HG03097 (cell line): Measurements from ENCODE around the gene RCBTB1.
"Not testable (repeated sequence)": the region's sequence is repeated elsewhere in the genome, so short reads cannot be mapped to it uniquely, and the experiment has no call there.

ENCODE experiments used
- ATAC-seq: cut with Tn5 transposase; IDR thresholded peaks from one replicate; pipeline ENCODE4 v1.9.1; 2021; ENCODE audit not compliant: unreplicated experiment, low FRiP score

The RCBTB1 gene

DNA sequence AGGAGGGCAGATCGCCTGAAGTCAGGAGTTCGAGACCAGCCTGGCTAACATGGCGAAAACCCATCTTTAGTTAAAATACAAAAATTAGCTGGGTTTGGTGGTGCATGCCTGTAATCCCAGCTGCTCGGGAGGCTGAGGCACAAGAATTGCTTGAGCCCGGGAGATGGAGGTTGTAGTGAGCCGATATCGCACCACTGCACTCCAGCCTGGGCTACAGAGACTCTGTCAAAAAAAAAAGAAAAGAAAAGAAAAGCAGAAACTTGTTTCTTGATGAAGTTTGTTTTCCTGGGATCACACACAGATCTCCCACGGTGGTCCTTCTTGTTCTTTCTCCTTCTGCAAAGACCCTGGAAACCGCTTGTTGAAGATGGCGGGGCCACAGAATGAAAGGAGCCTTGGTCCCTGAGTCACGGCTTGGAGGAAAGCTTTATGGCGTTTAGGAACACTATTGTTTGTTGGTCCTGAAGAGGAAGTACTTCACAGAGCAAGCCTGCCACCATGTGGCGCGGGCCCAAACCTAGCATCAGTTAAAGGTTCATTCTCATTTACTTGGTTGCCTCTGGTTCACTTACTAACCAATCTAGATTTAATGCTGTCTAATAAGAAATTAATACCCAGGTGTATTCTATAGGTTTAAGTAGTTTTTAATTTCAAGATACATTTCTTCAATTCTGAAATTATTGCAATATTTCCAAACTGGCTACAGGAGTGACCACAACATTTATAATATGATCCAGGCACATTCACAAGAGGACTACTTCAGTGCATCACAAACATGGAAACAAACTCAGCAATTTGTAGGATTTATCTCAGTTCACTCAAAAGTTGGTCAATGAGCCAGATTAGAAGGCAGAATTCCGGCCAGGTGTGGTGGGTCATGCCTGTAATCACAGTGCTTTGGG, 21.6 kb upstream of the RCBTB1 start:
- ATAC-seq = peak; percentile 81

DNA sequence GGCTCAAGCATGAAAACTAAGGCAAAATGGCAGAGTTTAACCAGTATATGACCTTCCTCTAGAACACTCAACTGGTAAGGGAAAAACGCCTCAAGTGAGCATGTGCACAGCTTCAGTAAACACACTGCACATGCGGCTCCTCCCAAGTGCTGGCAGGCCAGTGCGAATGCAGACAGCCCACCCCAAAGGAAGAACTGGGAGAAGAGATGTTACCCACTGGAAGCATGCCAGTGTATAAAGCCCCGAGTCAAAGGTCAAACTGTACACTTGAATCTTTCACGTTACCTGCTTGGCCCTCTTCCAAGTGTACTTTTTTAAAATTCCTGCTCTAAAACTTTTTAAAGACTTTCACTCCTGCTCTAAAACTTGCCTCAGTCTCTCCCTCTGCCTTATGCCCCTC, 19.2 kb upstream of the RCBTB1 start:
- ATAC-seq = no peak

DNA sequence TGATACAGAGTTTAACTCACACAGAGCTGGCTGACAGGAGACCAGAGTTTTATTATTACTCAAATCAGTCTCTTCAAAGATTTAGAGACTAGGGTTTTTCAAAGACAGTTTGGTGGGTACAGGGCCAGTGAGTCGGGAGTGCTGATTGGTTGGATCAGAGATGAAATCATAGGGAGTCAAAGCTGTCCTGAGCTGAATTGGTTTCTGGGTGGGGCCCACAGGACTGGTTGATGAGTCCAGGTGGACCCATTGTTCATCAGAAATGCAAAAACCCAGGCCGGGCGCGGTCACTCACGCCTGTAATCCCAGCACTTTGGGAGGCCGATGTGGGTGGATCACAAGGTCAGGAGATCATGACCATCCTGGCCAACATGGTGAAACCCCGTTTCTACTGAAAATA, 17.3 kb upstream of the RCBTB1 start:
- ATAC-seq = not testable (repeated sequence)

DNA sequence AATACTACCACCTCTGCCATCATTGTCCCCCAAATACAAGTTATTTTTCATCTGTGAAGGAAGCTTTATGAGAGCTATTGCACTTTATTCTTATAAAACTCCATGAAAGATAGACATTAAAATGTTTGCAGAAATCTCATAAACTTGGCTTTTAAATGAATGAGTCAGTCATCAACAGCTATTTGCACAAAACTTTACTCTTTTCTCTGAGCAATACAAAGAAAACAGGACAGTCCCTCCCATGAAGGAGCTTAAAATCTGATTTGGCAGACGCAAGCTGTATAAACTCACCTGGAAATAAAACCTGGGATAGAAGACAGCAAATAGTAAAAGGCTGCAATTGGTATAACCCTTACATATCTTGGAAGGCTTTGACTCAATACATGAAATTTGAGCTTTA, 16.6 kb upstream of the RCBTB1 start:
- no peak for ATAC-seq

DNA sequence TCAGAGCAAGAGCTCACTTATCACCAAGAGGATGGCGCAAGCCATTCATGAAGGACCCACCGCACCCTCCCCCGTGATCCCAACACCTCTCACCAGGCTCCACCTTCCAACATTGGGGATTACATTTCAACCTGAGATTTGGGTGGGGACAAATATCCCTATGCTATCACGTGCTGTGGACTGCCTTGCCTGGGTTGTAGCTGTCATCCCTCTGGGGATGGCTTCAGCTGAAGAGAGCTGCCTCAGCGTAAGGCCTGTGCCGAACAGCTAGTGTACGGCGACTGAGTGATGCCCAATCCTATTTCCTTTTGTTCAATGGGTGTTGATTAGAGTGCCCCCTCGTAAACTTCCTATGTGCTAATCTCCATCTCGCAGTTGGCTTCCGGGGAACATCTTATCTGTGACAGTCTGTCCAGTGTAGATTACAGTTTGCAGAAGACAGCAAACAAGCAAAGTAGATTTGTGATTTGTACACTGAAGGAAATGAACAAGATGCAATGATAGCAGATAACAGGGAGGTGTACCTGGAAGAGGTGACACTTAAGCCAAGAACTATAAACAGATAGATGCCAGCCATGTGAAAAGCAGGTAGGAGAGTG, 11.8 kb upstream of the RCBTB1 start:
- ATAC-seq = no peak

DNA sequence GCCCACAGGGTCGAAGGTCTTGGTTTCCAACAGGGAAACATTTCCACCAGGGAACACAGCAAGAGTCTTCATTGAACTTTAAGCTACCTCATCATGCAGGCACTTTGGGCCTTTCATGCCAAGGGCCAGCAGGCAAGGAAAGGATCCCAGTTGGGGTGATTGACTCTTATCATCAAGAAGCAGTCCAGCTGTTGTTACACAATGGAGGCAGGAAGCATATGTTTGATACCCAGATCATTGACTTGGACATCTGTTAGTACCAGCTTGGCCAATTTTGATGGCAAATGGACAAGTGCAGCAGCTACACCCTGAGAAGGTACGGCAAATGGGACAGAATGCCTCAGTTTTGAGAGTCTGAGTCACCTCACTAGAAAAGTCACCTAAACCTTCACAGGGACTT, 10.9 kb upstream of the RCBTB1 start:
- no peak for ATAC-seq

DNA sequence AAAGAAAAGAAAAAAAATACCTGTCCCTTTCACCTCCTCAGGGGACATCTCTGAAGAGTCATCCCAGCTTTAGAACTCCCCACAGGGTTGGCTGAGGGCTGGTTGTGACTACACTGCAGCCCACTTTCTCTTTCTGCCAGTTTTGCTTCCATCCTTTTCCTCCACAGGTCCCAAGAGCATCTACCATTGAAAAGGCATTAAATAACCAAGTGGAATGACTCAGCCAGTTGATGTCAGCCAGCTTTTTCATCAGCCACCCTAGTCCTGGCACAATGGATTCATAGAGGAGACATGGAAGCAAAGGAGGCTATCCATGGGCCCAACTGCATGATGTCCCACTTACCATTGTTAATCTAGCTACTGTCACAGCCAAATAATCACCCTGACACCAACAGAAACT, 9.2 kb upstream of the RCBTB1 start:
- ATAC-seq = no peak

DNA sequence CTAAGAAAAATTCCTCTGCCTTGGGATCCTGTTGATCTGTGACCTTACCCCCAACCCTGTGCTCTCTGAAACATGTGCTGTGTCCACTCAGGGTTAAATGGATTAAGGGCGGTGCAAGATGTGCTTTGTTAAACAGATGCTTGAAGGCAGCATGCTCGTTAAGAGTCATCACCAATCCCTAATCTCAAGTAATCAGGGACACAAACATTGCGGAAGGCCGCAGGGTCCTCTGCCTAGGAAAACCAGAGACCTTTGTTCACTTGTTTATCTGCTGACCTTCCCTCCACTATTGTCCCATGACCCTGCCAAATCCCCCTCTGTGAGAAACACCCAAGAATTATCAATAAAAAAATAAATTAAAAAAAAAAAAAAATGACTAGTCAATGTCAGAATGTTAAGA, 8.5 kb upstream of the RCBTB1 start:
- not testable (repeated sequence) for ATAC-seq

DNA sequence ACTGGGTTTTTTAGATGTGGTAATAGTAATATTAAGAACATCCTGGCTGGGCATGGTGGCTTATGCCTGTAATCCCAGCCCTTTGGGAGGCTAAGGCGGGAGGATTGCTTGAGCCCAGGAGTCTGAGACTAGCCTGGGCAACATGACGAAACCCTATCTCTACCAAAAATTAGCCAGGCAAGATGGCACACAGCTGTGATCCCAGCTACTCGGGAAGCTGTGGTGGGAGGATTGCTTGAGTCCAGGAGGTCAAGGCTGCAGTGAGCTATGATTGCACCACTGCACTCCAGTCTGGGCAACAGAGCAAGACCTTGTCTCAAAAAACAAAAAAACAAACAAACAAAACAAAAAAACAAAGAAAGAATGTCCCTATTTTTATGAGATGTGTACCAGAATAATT, 5.4 kb upstream of the RCBTB1 start:
- not testable (repeated sequence) for ATAC-seq

DNA sequence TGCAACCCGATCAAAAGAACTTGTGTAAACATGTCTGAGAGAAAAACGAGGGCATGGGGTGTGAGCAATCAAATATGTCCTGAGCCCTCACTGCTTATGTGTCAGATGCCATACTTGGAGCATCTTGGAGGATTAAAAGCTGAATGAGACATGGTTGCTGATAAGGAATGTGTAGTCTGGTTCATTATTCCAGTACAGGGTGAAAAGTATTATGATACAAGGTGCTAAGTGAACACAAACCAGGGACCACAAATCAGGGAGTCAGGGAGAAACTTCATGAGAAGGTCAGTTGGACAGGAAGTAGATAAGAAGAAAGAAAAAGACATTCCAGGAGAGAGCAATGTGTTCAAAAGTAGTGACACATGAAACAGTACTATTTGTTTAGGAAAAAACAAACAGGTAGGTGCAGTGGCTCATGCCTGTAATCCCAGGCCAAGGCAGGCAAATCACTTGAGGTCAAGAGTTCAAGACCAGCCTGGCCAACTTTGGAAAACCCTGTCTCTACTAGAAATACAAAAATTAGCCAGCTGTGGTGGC, 2.0 kb upstream of the RCBTB1 start:
- ATAC-seq = no peak

DNA sequence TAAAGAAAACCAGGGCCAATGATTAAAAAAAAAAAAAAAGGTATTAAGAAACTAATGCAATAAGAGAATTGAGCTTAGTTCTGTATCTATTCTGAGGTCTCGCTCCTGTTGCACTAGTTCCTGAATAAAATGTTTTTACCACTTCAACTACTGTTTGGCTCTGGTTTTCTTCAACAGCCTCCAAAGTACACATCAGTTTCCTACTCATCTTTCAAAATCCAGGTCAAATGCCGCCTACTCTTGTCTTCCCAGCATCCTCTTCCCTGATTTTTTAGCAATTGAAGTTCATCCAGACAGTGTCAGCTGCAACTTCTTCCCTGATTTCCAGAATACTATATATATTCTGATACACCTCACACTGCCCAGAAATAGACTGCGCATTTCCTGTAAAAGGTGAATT, 1.4 kb upstream of the RCBTB1 start:
- ATAC-seq = no peak

DNA sequence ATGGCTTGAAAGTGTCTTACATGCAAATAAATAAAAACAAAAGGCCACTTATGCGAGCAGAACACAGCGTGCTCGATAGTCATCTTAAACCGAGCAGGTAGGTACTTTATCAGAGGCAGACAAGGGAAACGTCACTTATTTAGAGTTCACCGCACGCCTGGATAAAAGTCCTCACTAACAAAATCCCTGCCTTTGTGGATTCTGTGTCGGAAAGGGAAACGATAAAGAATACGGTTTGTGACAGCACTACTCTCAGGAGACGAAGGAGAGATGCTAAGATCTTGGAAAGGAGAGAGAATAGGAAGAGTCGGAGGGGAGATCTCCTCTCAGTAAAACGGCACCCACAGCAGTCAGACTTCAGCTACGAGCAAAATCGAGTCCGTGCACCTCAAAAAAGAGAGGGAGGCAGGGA, 581 bp downstream of the RCBTB1 start:
- ATAC-seq = peak; percentile 2

DNA sequence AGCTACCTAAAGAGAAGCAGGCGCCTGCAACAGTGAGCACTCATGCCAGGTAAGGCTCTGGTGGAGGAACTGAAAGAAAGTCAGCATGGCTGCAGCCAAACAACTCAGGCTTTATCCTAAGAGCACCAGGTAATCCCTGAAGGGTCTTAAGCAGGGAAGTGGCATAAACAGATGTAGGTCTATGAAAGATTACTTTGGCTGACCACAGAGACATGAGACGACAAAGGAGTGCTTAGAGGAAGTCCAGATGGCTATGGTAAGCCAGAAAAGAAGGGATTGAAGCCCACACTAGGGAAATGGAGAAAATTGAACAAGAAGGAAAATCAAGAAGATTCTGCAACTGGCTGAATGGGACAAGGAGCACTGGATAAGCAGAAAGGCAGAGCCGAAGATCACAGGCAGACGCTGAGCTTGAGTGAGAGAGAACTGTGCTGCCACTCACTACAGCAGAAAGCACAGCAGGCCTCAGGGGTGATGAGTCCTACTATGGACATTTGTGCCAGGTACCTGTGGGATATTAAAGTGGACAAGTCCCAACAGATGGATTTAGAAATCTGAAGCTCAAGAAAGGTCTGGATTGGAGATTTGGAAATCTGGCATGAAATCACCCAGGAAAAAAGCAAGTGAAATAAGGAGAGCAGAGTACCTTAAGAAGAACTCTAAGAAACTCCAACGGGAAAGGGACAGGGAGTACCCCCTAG, 4.2 kb downstream of the RCBTB1 start:
- no peak for ATAC-seq

DNA sequence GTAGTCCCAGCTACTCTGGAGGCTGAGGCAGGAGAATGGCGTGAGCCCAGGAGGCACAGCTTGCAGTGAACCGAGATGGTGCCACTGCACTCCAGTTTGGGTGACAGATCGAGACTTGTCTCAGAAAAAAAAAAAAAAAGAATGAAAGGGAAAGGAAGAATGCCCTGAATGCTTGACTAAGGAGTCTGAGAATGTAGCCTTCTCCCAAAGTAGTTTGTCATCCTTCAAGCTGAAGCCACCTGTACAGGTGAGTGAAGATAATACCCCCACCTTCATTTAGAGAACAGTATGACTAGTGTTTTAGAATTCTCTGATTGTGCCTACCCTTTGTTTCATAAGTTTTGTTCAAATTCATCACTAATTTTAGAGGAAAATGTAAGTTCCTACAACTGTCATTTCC, 5.9 kb downstream of the RCBTB1 start:
- ATAC-seq = no peak

DNA sequence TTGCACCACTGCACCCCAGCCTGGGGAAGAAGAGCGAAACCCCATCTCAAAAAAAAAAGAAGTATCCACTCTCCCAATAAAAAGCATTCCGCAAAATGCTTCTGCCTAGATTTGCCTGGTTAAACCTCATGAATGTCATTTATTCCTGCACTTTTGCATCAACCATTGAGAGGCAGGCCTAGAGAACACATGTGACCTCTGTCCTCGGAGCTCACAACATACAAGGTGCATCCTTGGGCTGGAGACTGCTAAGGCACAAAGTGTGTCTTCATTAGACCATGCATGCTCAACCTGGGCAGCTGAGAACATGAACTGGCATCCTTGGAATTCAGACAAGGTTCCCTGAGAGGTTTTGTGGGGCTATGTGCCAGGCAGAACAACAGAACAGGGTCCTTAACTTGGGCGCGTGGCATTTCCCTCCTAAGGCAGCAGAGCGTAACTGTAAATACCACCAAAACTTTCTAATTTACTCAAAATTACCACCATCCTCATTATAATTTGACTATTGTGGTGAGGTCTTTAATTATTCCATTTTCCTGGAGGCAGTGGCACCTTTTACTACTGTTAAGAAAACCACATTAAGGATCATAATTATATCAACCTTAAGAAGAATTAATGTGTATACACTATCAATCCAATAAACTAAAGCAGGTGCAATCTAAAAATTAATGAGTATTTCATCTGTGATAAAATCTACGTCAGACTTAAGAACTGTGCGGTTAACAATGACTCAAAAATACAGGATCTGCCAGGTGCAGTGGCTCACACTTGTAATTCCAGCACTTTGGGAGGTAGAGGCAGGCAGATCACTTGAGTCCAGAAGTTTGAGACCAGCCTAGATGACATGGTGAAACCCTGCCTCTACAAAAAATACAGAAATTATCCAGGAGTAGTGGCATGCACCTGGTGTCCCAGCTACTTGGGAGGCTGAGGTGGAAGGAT, 13.8 kb downstream of the RCBTB1 start:
- ATAC-seq = no peak

DNA sequence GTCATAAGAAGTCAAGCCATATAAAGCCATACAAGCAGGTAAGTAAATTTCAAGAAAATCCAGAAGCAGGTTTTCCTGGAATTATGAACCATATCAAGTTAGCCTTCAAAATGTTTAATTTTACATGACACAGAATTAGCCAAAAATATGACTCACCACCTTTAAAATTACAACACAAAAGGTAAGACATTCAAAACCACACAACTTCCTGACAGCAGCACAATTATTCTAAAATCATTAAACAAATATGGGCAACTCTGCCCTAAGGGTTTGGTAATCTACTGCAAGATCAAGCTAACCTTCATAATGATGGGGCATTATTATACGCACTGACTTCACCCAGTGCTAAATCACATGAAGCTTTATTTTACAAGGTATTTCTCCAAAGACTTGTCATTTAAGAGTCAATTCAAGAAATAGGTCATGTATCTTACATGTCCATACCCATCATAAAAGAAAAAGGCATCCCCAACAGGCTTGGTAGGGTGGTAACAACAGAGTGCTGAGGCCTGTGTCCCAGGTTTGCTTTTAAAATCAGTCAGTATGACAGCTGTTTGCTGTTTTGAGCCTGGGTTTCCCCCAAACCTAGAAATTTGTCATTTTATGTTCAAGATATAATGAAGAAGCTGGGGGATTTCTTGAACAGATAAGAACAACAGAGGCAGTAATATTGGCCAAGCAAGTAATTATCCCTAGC, 15.2 kb downstream of the RCBTB1 start:
- no peak for ATAC-seq

DNA sequence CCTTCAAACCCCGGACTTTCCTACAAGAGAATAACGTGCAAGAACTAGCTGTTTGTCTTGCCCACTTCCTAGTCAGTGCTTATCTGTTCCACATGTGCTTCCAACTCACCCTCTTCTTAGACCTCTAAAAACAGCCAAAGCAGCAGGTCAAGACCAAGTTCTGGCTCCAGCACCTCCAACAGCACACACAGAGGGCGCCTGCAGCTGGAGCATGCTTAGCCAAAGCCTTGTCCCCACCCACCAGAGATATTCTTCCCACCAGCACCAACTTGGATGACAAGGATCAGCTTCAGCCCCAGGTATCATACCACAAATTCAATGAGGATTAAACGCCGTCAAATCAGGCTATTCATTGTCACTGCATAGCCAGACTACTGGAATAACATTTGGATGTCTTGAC, 17.9 kb downstream of the RCBTB1 start:
- no peak for ATAC-seq

DNA sequence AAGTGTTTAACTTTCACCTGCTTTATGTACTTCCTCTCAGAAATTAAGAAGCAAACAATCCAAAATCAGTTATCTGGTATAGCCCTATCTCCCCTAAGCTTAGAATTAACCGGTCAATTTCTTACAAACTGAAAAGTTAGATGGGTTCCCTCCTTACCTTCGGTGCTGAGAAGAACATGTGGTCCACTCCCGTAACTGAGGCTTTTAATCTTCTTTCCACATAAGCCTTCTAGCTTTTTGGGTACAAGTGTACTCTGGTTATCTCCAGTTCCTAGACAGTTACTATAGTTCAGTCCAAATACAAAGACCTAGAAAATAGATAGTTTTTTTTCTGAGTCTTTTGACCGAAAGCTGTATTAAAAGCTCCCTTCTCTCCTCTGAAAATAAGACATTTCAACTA, 18.9 kb downstream of the RCBTB1 start:
- no peak for ATAC-seq

DNA sequence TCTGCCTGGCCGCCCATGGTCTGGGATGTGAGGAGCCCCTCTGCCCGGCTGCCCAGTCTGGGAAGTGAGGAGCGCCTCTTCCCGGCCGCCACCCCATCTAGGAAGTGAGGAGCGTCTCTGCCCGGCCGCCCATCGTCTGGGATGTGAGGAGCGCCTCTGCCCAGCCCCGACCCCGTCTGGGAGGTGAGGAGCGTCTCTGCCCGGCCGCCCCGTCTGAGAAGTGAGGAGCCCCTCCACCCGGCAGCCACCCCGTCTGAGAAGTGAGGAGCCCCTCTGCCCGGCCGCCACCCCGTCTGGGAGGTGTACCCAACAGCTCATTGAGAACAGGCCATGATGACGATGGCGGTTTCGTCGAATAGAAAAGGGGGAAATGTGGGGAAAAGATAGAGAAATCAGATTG, 19.9 kb downstream of the RCBTB1 start:
- not testable (repeated sequence) for ATAC-seq

DNA sequence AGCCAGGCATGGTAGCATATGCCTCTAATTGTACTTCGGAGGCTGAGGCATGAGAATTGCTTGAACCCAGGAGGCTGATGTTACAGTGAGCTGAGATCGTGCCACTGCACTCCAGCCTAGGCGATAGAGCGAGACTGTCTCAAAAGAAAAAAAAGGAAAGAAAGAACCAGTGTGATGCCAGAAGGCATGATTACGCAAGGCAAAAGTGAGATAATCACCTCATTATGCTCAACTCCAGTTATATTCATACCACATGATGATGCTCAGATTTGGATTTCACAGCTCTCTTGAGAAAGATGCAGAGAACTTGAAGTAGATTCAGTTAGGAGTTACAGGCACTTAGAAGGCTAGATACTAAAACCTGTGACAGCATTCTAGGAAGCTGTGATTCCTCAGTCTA, 21.8 kb downstream of the RCBTB1 start:
- ATAC-seq = no peak
